Heart right ventricle (tissue), 16 donors: Measurements from ENCODE around the gene MFAP2. TPM values are rescaled to one million over a fixed set of nuclear protein-coding genes. Genes with fewer than 3 reads are reported as not detected.
"Not testable (repeated sequence)": the region's sequence is repeated elsewhere in the genome, so short reads cannot be mapped to it uniquely, and the experiment has no call there.

Source experiments
- ATAC-seq, 8 donors: fragments of 200-7000 bp; cut with Tn5 transposase; one replicate each; pipeline ENCODE4 v1.9.1; 2020; ENCODE audit warnings: mild to moderate bottlenecking in 8 of 8, moderate library complexity in 8 of 8, moderate number of reproducible peaks in 1 of 8
- DNase-seq, 2 donors: peaks; one replicate each; pipeline ENCODE4 v3.0.0-alpha.2; 2020
- H3K27ac ChIP-seq, 10 donors: fragments of 200-600 bp; sonication (generic) in 2 of 10; one replicate each; pipeline versions ENCODE4 v1.5.0 to v1.8.0; 2020 to 2022; ENCODE audit warnings: mild to moderate bottlenecking in 3 of 10
- H3K27me3 ChIP-seq, 7 donors: fragments of 200-600 bp; one replicate each; pipeline ENCODE4 v1.8.0; 2021 to 2022; ENCODE audit warnings: mild to moderate bottlenecking in 2 of 7
- H3K36me3 ChIP-seq, 9 donors: fragments of 200-600 bp; sonication (generic) in 1 of 9; one replicate each; pipeline versions ENCODE4 v1.5.0 to v1.8.0; 2020 to 2022; ENCODE audit warnings: mild to moderate bottlenecking in 2 of 9
- H3K4me1 ChIP-seq, 9 donors: fragments of 200-600 bp; sonication (generic) in 1 of 9; one replicate each; pipeline versions ENCODE4 v1.5.0 to v1.8.0; 2020 to 2022; ENCODE audit warnings: mild to moderate bottlenecking in 4 of 9
- H3K4me3 ChIP-seq, 10 donors: fragments of 200-600 bp; sonication (generic) in 2 of 10; one replicate each; pipeline versions ENCODE4 v1.5.0 to v1.8.0; 2020 to 2022; ENCODE audit warnings: mild to moderate bottlenecking in 7 of 10, moderate library complexity in 2 of 10
- H3K9me3 ChIP-seq, 11 donors: fragments of 200-600 bp in 10 of 11; sonication (generic) in 2 of 11; one replicate each; pipeline versions ENCODE4 v1.5.0 to v1.8.0; 2013 to 2022; ENCODE audit warnings: mild to moderate bottlenecking in 2 of 11, control low read depth in 1 of 11, moderate library complexity in 1 of 11
- CTCF ChIP-seq, 9 donors: fragments of 200-600 bp; sonication (generic) in 2 of 9; IDR thresholded peaks; one replicate each; pipeline versions ENCODE4 v1.5.0 to v1.8.0; 2021 to 2022; ENCODE audit warnings: antibody characterized with exemption in 9 of 9, mild to moderate bottlenecking in 5 of 9, moderate library complexity in 1 of 9
- WGBS, 2 donors: extraction: QIAGEN DNeasy Blood & Tissue Kit; methylation state at CpG; one replicate each; pipeline ENCODE4 v1.1.7; 2013; ENCODE audit warnings: inconsistent platforms in 1 of 2; 5-methylcytosine and 5-hydroxymethylcytosine counted together
- intact Hi-C, 10 donors: fragments of 100-400 bp; cut with DNase I; formaldehyde crosslinking; loops; one replicate each; pipeline versions ENCODE4 v1.11.1 to v1.14.2; 2022
- polyA plus RNA-seq, 2 donors: library from polyadenylated mRNA; stranded (reverse); fragments of 200-250 nt; gene quantifications; one replicate each; pipeline ENCODE4 v1.2.3, GENCODE V29; 2013
- total RNA-seq, 10 donors: library from RNA; stranded (reverse); fragmentation: NEBNext Ultra II Directional in 3 of 10; extraction: Animal tissue kit (Norgen Biotek cat#: 25700) in 3 of 10; gene quantifications; one replicate each; pipeline versions ENCODE4 v1.2.1 to v1.2.4, GENCODE V29; 2021 to 2023
- donor health status: Arrhythmogenic right ventricular cardiomyopathy.
- donor health status: ischemic (EF 13 %, LVEDD 7.1; RV severe dilation, severe dysfunction).
- donor health status: healthy with polysubstance abuse.
- donor health status: DM: no; HTN: yes; CAD: no.
- donor health status: DM: no; HTN: no; CAD: no.
- donor health status: ischemic (EF 25% LVEDD 6.9; RV normal size, moderate dysfunction).
- donor health status: ischemic (EF 25% LVEDD 5.7; RV mildly dilated, moderate dysfunction).
- donor health status: healthy.
- donor health status: DM: yes; HTN: yes; CAD: no.
- donor health status: Ischemic cardiomyopathy.
- donor health status: ischemic (EF 35%, LVEDD 5.7; RV mildly dilated, moderate dysfunction).
- donor health status: nonischemic (EF 11% LVEDD 7.7; RV severe dilation, severe dysfunction).
- donor health status: DM: yes; HTN: yes; CAD: no.
- donor health status: PGD.
- donor health status: ischemic (EF 29% LVEDD 5.4; RV normal size, mild dysfunction).
- donor health status: nonischemic (EF 23%, LVEDD 6.1; RV moderate dilation, normal function).

The MFAP2 gene
- total and polyA plus RNA-seq, 12 donors = 1.3 to 10.5 (median 2.5) TPM

DNA sequence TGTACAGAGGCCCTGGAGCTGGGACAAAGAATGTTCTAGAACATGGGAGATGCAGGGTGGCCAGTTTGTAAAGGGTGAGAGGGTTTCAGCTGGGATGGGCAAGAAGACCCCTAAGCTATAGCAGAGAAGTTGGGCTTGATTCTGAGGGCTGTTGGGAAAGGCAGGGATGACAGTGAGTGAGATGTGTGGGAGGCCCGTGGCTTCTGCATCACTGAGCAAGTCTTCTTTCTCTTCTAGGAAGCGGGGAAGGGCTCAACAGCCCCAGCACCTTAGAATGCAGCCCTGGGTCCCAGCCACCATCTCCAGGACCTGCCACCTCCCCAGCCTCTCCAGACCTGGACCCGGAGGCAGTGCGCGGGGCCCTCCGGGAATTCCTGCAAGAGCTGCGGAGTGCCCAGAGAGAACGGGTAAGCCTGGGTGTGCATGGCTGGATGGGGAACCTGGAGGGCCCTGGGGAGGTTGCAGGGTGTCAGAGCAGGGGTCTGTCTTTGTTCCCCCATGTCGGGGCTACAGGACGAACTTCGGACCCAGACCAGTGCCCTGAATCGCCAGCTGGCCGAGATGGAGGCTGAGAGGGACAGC is 14.8 kb downstream of the MFAP2 start:
- DNase-seq (no peak), ATAC-seq (no peak)
- Histone ChIP-seq H3K4me3 (no peak overlapping the region), H3K27ac (no peak overlapping the region), H3K36me3 (peaks cover 0 to 43% (median 12%) of the 10 kb centered on the region in 9 donors), H3K27me3 (no peaks in the 10 kb centered on the region), H3K9me3 (no peaks in the 10 kb centered on the region), H3K4me1 (peaks cover 0 to 33% (median 15%) of the 10 kb centered on the region in 9 donors)
- WGBS, 2 donors = 91 to 95% methylated on average over 13 of the region's 13 CpGs
- TF ChIP-seq CTCF (IDR thresholded peaks at IDR 0.05) = no peak
- intact Hi-C loops = loop anchor here in 1 of 10 donors (5.0 kb wide), 1 partner anchor 82 kb away; no protein-coding TSS in a partner anchor

DNA sequence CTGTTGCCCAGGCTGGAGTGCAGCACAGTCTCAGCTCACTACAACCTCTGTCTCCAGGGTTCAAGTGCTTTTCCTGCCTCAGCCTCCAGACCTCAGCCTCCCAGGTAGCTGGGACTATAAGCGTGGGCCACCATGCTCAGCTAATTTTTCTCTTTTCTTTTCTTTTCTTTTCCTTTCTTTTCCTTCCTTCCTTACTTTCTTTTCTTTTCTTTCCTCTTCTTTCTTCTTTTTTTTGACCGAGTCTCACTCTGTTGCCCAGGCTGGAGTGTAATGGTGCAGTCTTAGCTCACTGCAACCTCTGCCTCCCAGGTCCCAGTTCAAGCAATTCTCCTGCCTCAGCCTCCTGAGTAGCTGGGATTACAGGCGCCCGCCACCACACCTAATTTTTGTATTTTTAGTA is 16.3 kb downstream of the MFAP2 start:
- H3K27me3 ChIP-seq, ATAC-seq, H3K27ac ChIP-seq, H3K9me3 ChIP-seq, DNase-seq, H3K4me3 ChIP-seq: not testable (repeated sequence)
- 98 to 99% methylated on average over 4 of the region's 4 CpGs for WGBS, 2 donors
- H3K36me3 ChIP-seq = peaks cover 0 to 37% (median 12%) of the 10 kb centered on the region in 9 donors
- intact Hi-C loops = loop anchor here in 2 of 10 donors (5.0 kb wide), 2 partner anchors 48 to 78 kb away; partner anchors contain the start of gene ATP13A2 (in 1 of the 2)
- peaks cover 0 to 39% (median 15%) of the 10 kb centered on the region in 9 donors for H3K4me1 ChIP-seq

DNA sequence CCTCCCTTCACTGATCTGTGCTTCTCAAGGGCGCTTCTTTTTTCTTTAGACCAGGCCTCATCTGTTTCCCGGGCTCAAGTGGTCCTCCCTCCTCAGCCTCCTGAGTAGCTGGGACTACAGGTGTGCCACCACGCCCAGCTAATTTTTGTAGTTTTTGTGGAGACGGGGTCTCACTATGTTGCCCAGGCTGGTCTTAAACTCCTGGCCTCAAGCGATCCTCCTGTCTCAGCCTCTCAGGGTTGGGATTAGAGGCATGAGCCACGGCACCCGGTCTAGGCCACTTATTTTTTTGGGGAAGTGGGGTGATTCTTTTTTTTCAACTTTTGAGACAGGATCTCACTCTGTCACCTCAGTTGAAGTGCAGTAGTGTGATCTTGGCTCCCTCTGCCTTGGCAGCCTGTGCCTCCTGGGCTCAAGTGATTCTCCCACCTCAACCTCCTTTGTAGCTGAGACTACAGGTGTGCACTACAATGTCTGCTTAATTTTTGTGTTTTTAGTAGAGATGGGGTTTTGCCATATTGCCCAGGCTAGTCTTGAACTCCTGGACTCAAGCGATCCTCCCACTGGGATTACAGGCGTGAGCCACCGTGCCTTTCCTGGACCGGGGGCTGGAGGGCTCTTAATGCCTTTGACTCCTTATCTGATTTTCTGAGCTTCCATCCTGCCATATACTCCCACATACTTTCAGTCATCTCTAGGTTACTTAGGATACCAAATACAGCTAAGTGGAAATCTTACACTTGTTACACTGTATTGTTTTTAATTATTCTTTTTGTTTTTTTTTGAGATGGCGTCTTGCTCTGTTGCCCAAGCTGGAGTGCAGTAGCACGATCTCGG is 18.9 kb downstream of the MFAP2 start:
- Histone ChIP-seq H3K9me3 (no peaks in the 10 kb centered on the region), H3K27ac (peak overlapping the region in 3 of 10 donors; percentile 7 to 43 (median 34)), H3K4me3 (peak overlapping the region in 8 of 10 donors; percentile 21 to 48 (median 42)), H3K36me3 (peaks cover 0 to 42% (median 9%) of the 10 kb centered on the region in 9 donors), H3K4me1 (peaks cover 0 to 26% (median under 1%) of the 10 kb centered on the region in 9 donors), H3K27me3 (no peaks in the 10 kb centered on the region)
- WGBS, 2 donors = 88 to 89% methylated on average over 14 of the region's 14 CpGs
- ATAC-seq (no peak), DNase-seq (no peak)
- no peak for TF ChIP-seq CTCF (IDR thresholded peaks at IDR 0.05)
- intact Hi-C loops = loop anchor here in 2 of 10 donors (5.0 kb wide), 2 partner anchors 51 to 81 kb away; partner anchors contain the start of gene ATP13A2 (in 1 of the 2)

DNA sequence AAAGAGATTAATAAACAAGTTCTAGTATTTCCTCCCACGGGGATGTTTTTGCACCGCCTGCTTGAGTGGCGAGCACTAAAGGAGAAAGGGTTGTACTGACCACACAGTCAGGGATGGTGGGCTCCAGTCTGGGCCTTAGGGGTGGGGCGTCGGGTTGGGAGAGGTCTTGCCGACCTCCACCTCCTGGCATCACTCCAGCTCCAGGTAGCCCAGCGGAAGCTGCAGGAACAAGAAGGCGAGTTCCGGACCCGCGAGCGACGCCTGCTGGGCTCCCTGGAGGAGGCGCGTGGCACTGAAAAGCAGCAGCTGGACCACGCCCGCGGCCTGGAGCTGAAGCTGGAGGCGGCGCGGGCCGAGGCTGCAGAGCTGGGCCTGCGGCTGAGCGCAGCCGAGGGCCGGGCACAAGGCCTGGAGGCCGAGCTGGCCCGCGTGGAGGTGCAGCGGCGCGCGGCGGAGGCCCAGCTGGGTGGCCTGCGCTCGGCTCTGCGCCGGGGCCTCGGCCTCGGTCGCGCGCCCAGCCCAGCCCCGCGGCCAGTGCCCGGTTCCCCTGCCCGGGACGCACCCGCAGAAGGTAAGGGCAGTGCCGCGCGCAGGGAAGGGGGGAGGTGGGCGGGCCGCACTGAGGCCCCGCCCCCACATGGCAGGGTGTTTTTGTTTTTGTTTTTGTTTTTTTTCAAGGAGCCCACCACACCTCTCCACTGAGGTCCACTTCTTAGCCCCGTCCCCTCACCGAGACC is 19.7 kb downstream of the MFAP2 start:
- WGBS, 2 donors = 6 to 20% methylated on average over 48 to 57 of the region's 57 CpGs
- intact Hi-C loops = loop anchor here in 2 of 10 donors (5.0 kb wide), 2 partner anchors 52 to 82 kb away; partner anchors contain the start of gene ATP13A2 (in 1 of the 2)

More for the DNA sequence above, 19.7 kb downstream of the MFAP2 start:
- Histone ChIP-seq H3K4me1 (peaks cover 0 to 22% (median 0%) of the 10 kb centered on the region in 9 donors), H3K9me3 (no peaks in the 10 kb centered on the region), H3K27me3 (no peaks in the 10 kb centered on the region), H3K4me3 (peak overlapping the region in 8 of 10 donors; percentile 21 to 48 (median 42)), H3K36me3 (peaks cover 0 to 41% (median 7%) of the 10 kb centered on the region in 9 donors), H3K27ac (peak overlapping the region in 3 of 10 donors; percentile 25 to 43 (median 34))
- peak; percentile 10 to 71 (median 59) for TF ChIP-seq CTCF (IDR thresholded peaks at IDR 0.05)
- peak; percentile 70 to 92 (median 78) for ATAC-seq
- peak; percentile 72 to 81 for DNase-seq
